HepG2 (cell line): ENCODE data around the gene DNAAF1. TPM values are rescaled to one million over a fixed set of nuclear protein-coding genes. Genes with fewer than 3 reads are reported as not detected.
"Not testable (repeated sequence)": the region's sequence is repeated elsewhere in the genome, so short reads cannot be mapped to it uniquely, and the experiment has no call there.

ENCODE experiments used
- ATAC-seq: fragments of 200-7000 bp; cut with Tn5 transposase; 3 replicates; pipeline ENCODE4 v1.9.1; 2020; ENCODE audit warnings: mild to moderate bottlenecking, moderate library complexity
- BruUV-seq: library from RNA; stranded (reverse); fragments of 400-500 nt; replicated peaks from 2 replicates; lab custom pipeline; 2021; lab: Mats Ljungman, UMichigan
- CTCF ChIA-PET: fragments of 300-600 bp; formaldehyde crosslinking; extraction: SDS; loops from one replicate; lab custom pipeline; 2021; ENCODE audit warnings: low total read pairs, inconsistent platforms, low intra/inter-chr PET ratio; lab: Yijun Ruan, JAX
- POLR2A ChIA-PET: fragments of 350-600 bp; sonication (Branson Sonifier 250); formaldehyde crosslinking; loops from one replicate; lab custom pipeline; 2020; ENCODE audit warnings: antibody characterized with exemption, inconsistent platforms; lab: Yijun Ruan, JAX
- DNase-seq: peaks from one replicate; pipeline ENCODE4 v3.0.0-alpha.2; 2015; ENCODE audit warnings: low spot score
- FAIRE-seq: peaks from 3 replicates; lab custom pipeline; 2011; peaks lifted over from hg19 to GRCh38; lab: Jason Lieb, UNC
- H2AFZ ChIP-seq: one replicate; pipeline ENCODE4 v1.6.1; 2011; ENCODE audit warnings: low read length, inconsistent platforms
- H3K27ac ChIP-seq: fragments of 300-600 bp; 3 replicates; pipeline ENCODE4 v1.8.0; 2011; ENCODE audit warnings: mixed run types, mild to moderate bottlenecking, mixed read lengths, low read length, inconsistent platforms; ENCODE audit not compliant: insufficient read depth; ENCODE audit errors: extremely low read length
- H3K27me3 ChIP-seq, 2 experiments: fragments of 200-600 bp in 1 of 2; 2 replicates in 1 of 2; 3 replicates in 1 of 2; pipeline versions ENCODE4 v1.6.0 to v1.8.0; 2011; ENCODE audit warnings: low read length in 2 of 2, mild to moderate bottlenecking in 2 of 2, moderate library complexity in 2 of 2, inconsistent platforms in 1 of 2; ENCODE audit not compliant: insufficient read depth in 2 of 2, control insufficient read depth in 1 of 2
- H3K36me3 ChIP-seq, 2 experiments: fragments of 200-600 bp in 1 of 2; replicated peaks in 1 of 2; 2 replicates in 1 of 2; 3 replicates in 1 of 2; pipeline versions ENCODE4 v1.5.1 to v1.8.0; 2011; ENCODE audit warnings: low read length in 2 of 2, inconsistent platforms in 1 of 2; ENCODE audit not compliant: insufficient read depth in 2 of 2, control insufficient read depth in 1 of 2
- H3K4me1 ChIP-seq: 2 replicates; pipeline ENCODE4 v1.5.1; 2012; ENCODE audit warnings: low read length, inconsistent platforms; ENCODE audit not compliant: insufficient read depth
- H3K4me2 ChIP-seq: 2 replicates; pipeline ENCODE4 v1.6.0; 2011; ENCODE audit warnings: low read depth, low read length, inconsistent platforms
- H3K4me3 ChIP-seq, 3 experiments: fragments of 200-600 bp in 1 of 3; sonication (generic), shearing (Covaris generic) in 1 of 3; replicated peaks in 1 of 3; 2 replicates each; pipeline ENCODE4 v1.5.1; 2011 to 2016; ENCODE audit warnings: low read length in 3 of 3, inconsistent platforms in 2 of 3, low read depth in 2 of 3, mild to moderate bottlenecking in 2 of 3, control low read depth in 1 of 3, mixed read lengths in 1 of 3; ENCODE audit not compliant: insufficient read depth in 1 of 3
- H3K79me2 ChIP-seq: one replicate; pipeline ENCODE4 v1.6.1; 2011; ENCODE audit warnings: low read length, inconsistent platforms; ENCODE audit not compliant: insufficient read depth
- H3K9ac ChIP-seq: 2 replicates; pipeline ENCODE4 v1.6.0; 2011; ENCODE audit warnings: mild to moderate bottlenecking, low read depth, low read length, inconsistent platforms; ENCODE audit not compliant: insufficient read depth
- H3K9me3 ChIP-seq: 2 replicates; pipeline ENCODE4 v1.5.1; 2012; ENCODE audit warnings: mild to moderate bottlenecking, low read length
- H4K20me1 ChIP-seq: 2 replicates; pipeline ENCODE4 v1.6.0; 2011; ENCODE audit warnings: inconsistent platforms, mild to moderate bottlenecking, low read length, moderate library complexity; ENCODE audit not compliant: insufficient read depth
- BRCA1 ChIP-seq: sonication (generic); formaldehyde crosslinking; IDR thresholded peaks from 2 replicates; pipeline ENCODE4 v1.4.0; 2020; ENCODE audit warnings: missing genetic modification reagents
- FOXP4 ChIP-seq: sonication (generic); formaldehyde crosslinking; IDR thresholded peaks from 2 replicates; pipeline ENCODE4 v1.4.0; 2020; ENCODE audit warnings: missing genetic modification reagents
- MBNL3 ChIP-seq: fragments of 250-450 bp; sonication (Bioruptor Pico); conservative IDR thresholded peaks from 2 replicates; pipeline ENCODE4 v1.8.0; 2022; ENCODE audit warnings: mild to moderate bottlenecking, inconsistent platforms
- MXD1 ChIP-seq: sonication (generic); formaldehyde crosslinking; IDR thresholded peaks from 2 replicates; pipeline ENCODE4 v1.4.0; 2020; ENCODE audit warnings: mild to moderate bottlenecking, missing genetic modification reagents
- PLSCR1 ChIP-seq: sonication (generic); formaldehyde crosslinking; IDR thresholded peaks from 2 replicates; pipeline ENCODE4 v1.5.0; 2020; ENCODE audit warnings: missing genetic modification reagents, mild to moderate bottlenecking, borderline replicate concordance
- RFX5 ChIP-seq: IDR thresholded peaks from 2 replicates; pipeline ENCODE4 v1.6.1; 2011; ENCODE audit warnings: low read depth, low read length, improper control_type of control experiment
- SMARCE1 ChIP-seq: fragments of 450-650 bp; IDR thresholded peaks from 2 replicates; pipeline ENCODE4 v1.6.1; 2017; ENCODE audit warnings: borderline replicate concordance
- ZNF121 ChIP-seq: sonication (generic); formaldehyde crosslinking; IDR thresholded peaks from 2 replicates; pipeline ENCODE4 v1.5.0; 2020; ENCODE audit warnings: mild to moderate bottlenecking, missing genetic modification reagents
- WGBS: methylation state at CpG from one replicate; pipeline ENCODE4 v1.1.6; 2017; ENCODE audit warnings: low lambda C conversion rate; 5-methylcytosine and 5-hydroxymethylcytosine counted together
- in situ Hi-C: cut with HindIII; loops from 2 replicates; pipeline ENCODE4 v1.10.0; 2017; ENCODE audit warnings: low pct_unique_long_range_greater_than_20kb; ENCODE audit not compliant: extremely low pct_ligation_motif_present
- intact Hi-C: fragments of 100-400 bp; cut with micrococcal nuclease; formaldehyde crosslinking; loops from one replicate; pipeline ENCODE4 v1.10.0; 2022; ENCODE audit not compliant: unreplicated experiment
- polyA plus RNA-seq, 8 experiments: library from polyadenylated mRNA; depleted of rRNA in 3 of 8; stranded (reverse) in 7 of 8; unstranded in 1 of 8; fragments of >200 nt; fragmentation: Illumina TruSeq in 4 of 8; extraction: Trizol in 4 of 8; gene quantifications; 2 replicates each; pipeline versions ENCODE4 v1.2.1 to v1.2.3, GENCODE V29; 2011 to 2016; ENCODE audit warnings: low read depth in 4 of 8, missing spikeins in 1 of 8, mixed read lengths in 1 of 8; ENCODE audit not compliant: insufficient read depth in 1 of 8
- total RNA-seq, 5 experiments: library from RNA; depleted of rRNA; stranded (reverse); fragments of >200 nt; fragmentation: Illumina TruSeq; extraction: Trizol; gene quantifications; 2 replicates each; pipeline ENCODE4 v1.2.3, GENCODE V29; 2016; ENCODE audit warnings: low read depth in 1 of 5

DNAAF1 gene
- total and polyA plus RNA-seq, 2 of the 13 experiments (the other 11 are each of a cell fraction or from before 2014, with no cell fraction given), result 0.04 TPM; not detected in 1

GRCh38 chr16:84216144-84216543, 71.0 kb downstream of the DNAAF1 start:
- H3K4me1 ChIP-seq, H3K4me2 ChIP-seq, intact Hi-C loops, H3K4me3 ChIP-seq, H3K9me3 ChIP-seq, H3K79me2 ChIP-seq, H3K27ac ChIP-seq, ATAC-seq, H2AFZ ChIP-seq, CTCF ChIA-PET, POLR2A ChIA-PET, H3K36me3 ChIP-seq, H3K9ac ChIP-seq, DNase-seq, in situ Hi-C loops, BruUV-seq, H4K20me1 ChIP-seq, FAIRE-seq: not testable (repeated sequence)
- 44% methylated on average over 3 of the region's 3 CpGs for WGBS
- TF ChIP-seq ZNF121, result peak; percentile 56; the same call in 1 of the 2 replicates
- H3K27me3 ChIP-seq, result peaks cover 2 to 44% of the 10 kb centered on the region in 2 experiments; a peak in 3 of 5 replicates

- peaks cover 2 to 47% of the 10 kb centered on the region in 2 experiments; a peak in 4 of 5 replicates for H3K27me3 ChIP-seq
- no peaks in the 10 kb centered on the region for H3K9me3 ChIP-seq
- no peak for DNase-seq
- H3K4me2 ChIP-seq, result no peak overlapping the region
- no peak overlapping the region for H2AFZ ChIP-seq
- H3K27ac ChIP-seq, result no peak overlapping the region
- ChIA-PET POLR2A (no interaction called here), CTCF (no interaction called here)
- no peaks in the 10 kb centered on the region for H3K79me2 ChIP-seq
- H3K9ac ChIP-seq, result no peak overlapping the region
- BruUV-seq, result no TSS peak
- H4K20me1 ChIP-seq, result no peaks in the 10 kb centered on the region
- no peaks in the 10 kb centered on the region for H3K36me3 ChIP-seq
- no peak for ATAC-seq
- H3K4me3 ChIP-seq, result no peak overlapping the region
- intact Hi-C loops (no loop called here), in situ Hi-C loops (no loop called here)
- WGBS, result 50% methylated on average over 17 of the region's 17 CpGs
- H3K4me1 ChIP-seq, result no peaks in the 10 kb centered on the region
- TF ChIP-seq BRCA1 (CRISPR knock-in tag), result no peak
- TF ChIP-seq MXD1, result no peak
- peak; percentile 63; the same call in 1 of the 2 replicates for TF ChIP-seq RFX5
- no peak for TF ChIP-seq PLSCR1 (CRISPR knock-in tag)
- TF ChIP-seq SMARCE1, result no peak
- no peak for TF ChIP-seq FOXP4
- TF ChIP-seq MBNL3, result no peak
- no peak for FAIRE-seq
These were observed 73.2 kb downstream of the DNAAF1 start for GRCh38 chr16:84218176-84218823.
